Measurements from ENCODE around the gene IFT122. TPM values are rescaled to one million over a fixed set of nuclear protein-coding genes. Genes with fewer than 3 reads are reported as not detected.
"Not testable (repeated sequence)": the region's sequence is repeated elsewhere in the genome, so short reads cannot be mapped to it uniquely, and the experiment has no call there.

The IFT122 gene
- polyA plus RNA-seq (ENCODE audit: insufficient read length in 12 of 12): 10 to 100 TPM in 11 of 12 donors, not detected in 1; 28.8 to 56.5 (median 33.7) TPM
- long read RNA-seq, donor 1, partial matches to known transcripts: 11 of 13 reads
- long read RNA-seq, donor 1, other reads (novel, unspliced or antisense): 0 of 13 reads
- long read RNA-seq, donor 2, partial matches to known transcripts: 0 of 2 reads
- long read RNA-seq, donor 2, other reads (novel, unspliced or antisense): 0 of 2 reads
- long read RNA-seq, donor 3, partial matches to known transcripts: 0 of 1 reads
- long read RNA-seq, donor 3, other reads (novel, unspliced or antisense): 0 of 1 reads
- long read RNA-seq, donor 4: 0 reads
- long read RNA-seq, donor 5, partial matches to known transcripts: 0 of 4 reads
- long read RNA-seq, donor 5, other reads (novel, unspliced or antisense): 0 of 4 reads
- long read RNA-seq, donor 6, partial matches to known transcripts: 0 of 1 reads
- long read RNA-seq, donor 6, other reads (novel, unspliced or antisense): 0 of 1 reads
- long read RNA-seq, donor 7: 0 reads
- long read RNA-seq, donor 8: 0 reads
- long read RNA-seq, donor 9, partial matches to known transcripts: 0 of 1 reads
- long read RNA-seq, donor 9, other reads (novel, unspliced or antisense): 0 of 1 reads
- long read RNA-seq, donor 10, partial matches to known transcripts: 0 of 2 reads
- long read RNA-seq, donor 10, other reads (novel, unspliced or antisense): 0 of 2 reads
- long read RNA-seq, donor 11, partial matches to known transcripts: 0 of 3 reads
- long read RNA-seq, donor 11, other reads (novel, unspliced or antisense): 0 of 3 reads

GRCh38 chr3:129439817-129440617 is at the start of gene IFT122, which contains the start of gene MBD4:
TSS of gene IFT122 (plus strand) at chr3:129440224. CDS start at chr3:129440331, 107 bp downstream.
TSS of gene MBD4 (minus strand) at chr3:129439948. CDS start at chr3:129439833, 115 bp downstream.
- peak; percentile 97 for DNase-seq

- not testable (repeated sequence) for DNase-seq
These were observed 48.4 kb upstream of the IFT122 start for GRCh38 chr3:129391583-129391982.

- DNase-seq: not testable (repeated sequence)
These were observed 47.7 kb upstream of the IFT122 start for GRCh38 chr3:129392106-129392887.

GRCh38 chr3:129393271-129393670 is 46.8 kb upstream of the IFT122 start:
- DNase-seq: no peak

- not testable (repeated sequence) for DNase-seq
These were observed 46.1 kb upstream of the IFT122 start for GRCh38 chr3:129393760-129394564.

GRCh38 chr3:129398803-129399144 is 41.2 kb upstream of the IFT122 start:
- no peak for DNase-seq

- DNase-seq: peak; percentile 97
These were observed 40.7 kb upstream of the IFT122 start for GRCh38 chr3:129399145-129399894.

GRCh38 chr3:129399895-129400357 is 40.1 kb upstream of the IFT122 start:
- no peak for DNase-seq

- no peak for DNase-seq
These were observed 37.8 kb upstream of the IFT122 start for GRCh38 chr3:129402210-129402609.

- DNase-seq: no peak
These were observed 37.4 kb upstream of the IFT122 start for GRCh38 chr3:129402616-129403015.

- DNase-seq: no peak
These were observed 36.6 kb upstream of the IFT122 start for GRCh38 chr3:129403450-129403849.

GRCh38 chr3:129404130-129404529 is 35.9 kb upstream of the IFT122 start:
- DNase-seq: no peak

GRCh38 chr3:129404610-129405009 is 35.4 kb upstream of the IFT122 start:
- no peak for DNase-seq

- DNase-seq: no peak
These were observed 30.5 kb upstream of the IFT122 start for GRCh38 chr3:129409541-129409940.

- no peak for DNase-seq
These were observed 29.1 kb upstream of the IFT122 start for GRCh38 chr3:129410971-129411370.

GRCh38 chr3:129412542-129413198 is 27.4 kb upstream of the IFT122 start:
- no peak for DNase-seq

- DNase-seq: not testable (repeated sequence)
These were observed 26.8 kb upstream of the IFT122 start for GRCh38 chr3:129413238-129413637.

- no peak for DNase-seq
These were observed 26.1 kb upstream of the IFT122 start for GRCh38 chr3:129413687-129414506.

Measured in muscle of arm (tissue), 14 donors.